OCI-LY1 (cell line): ENCODE data around the gene NFIA.

Experiments used
- H2AFZ ChIP-seq: fragments of 200-600 bp; sonication (generic), shearing (Covaris generic); 2 replicates; pipeline ENCODE4 v1.6.0; 2014; ENCODE audit warnings: antibody characterized with exemption, mild to moderate bottlenecking, low read length
- H3F3A ChIP-seq: fragments of 200-600 bp; sonication (generic), shearing (Covaris generic); 2 replicates; pipeline ENCODE4 v1.6.0; 2014; ENCODE audit warnings: mild to moderate bottlenecking, antibody characterized with exemption, low read length, moderate library complexity; ENCODE audit not compliant: insufficient read depth
- H3K27ac ChIP-seq: fragments of 200-600 bp; sonication (generic); 2 replicates; pipeline ENCODE4 v1.5.1; 2014; ENCODE audit warnings: low read length, mixed run types, mild to moderate bottlenecking, low read depth; ENCODE audit not compliant: poor library complexity, severe bottlenecking
- H3K27me3 ChIP-seq: fragments of 200-600 bp; sonication (generic); 2 replicates; pipeline ENCODE4 v1.6.0; 2014; ENCODE audit warnings: antibody characterized with exemption, mild to moderate bottlenecking, low read length, moderate library complexity; ENCODE audit not compliant: insufficient read depth
- H3K36me3 ChIP-seq: fragments of 200-600 bp; sonication (generic); 2 replicates; pipeline ENCODE4 v1.6.1; 2014; ENCODE audit warnings: mild to moderate bottlenecking, antibody characterized with exemption, low read length, moderate library complexity, mixed read lengths; ENCODE audit not compliant: insufficient read depth
- H3K4me1 ChIP-seq: fragments of 200-600 bp; sonication (generic); 2 replicates; pipeline ENCODE4 v1.5.1; 2014; ENCODE audit warnings: mild to moderate bottlenecking, low read length, moderate library complexity; ENCODE audit not compliant: insufficient read depth, severe bottlenecking
- H3K4me2 ChIP-seq: fragments of 200-600 bp; sonication (generic), shearing (Covaris generic); 2 replicates; pipeline ENCODE4 v1.6.1; 2014; ENCODE audit warnings: low read length
- H3K4me3 ChIP-seq: fragments of 200-600 bp; sonication (generic); 2 replicates; pipeline ENCODE4 v1.5.1; 2014; ENCODE audit warnings: low read length, low read depth, mild to moderate bottlenecking, mixed read lengths; ENCODE audit not compliant: poor library complexity, severe bottlenecking
- H3K79me2 ChIP-seq: fragments of 200-600 bp; shearing (Covaris generic); 2 replicates; pipeline ENCODE4 v1.6.1; 2016; ENCODE audit warnings: mixed run types, low read length, mixed read lengths; ENCODE audit not compliant: insufficient read depth
- H3K9ac ChIP-seq: fragments of 200-600 bp; sonication (generic), shearing (Covaris generic); 2 replicates; pipeline ENCODE4 v1.6.1; 2014; ENCODE audit warnings: mild to moderate bottlenecking, low read length, mixed read lengths
- H3K9me2 ChIP-seq: fragments of 200-600 bp; sonication (generic), shearing (Covaris generic); 2 replicates; pipeline ENCODE4 v1.6.1; 2014; ENCODE audit warnings: low read depth, mild to moderate bottlenecking, low read length, mixed read lengths
- H3K9me3 ChIP-seq: fragments of 200-600 bp; shearing (Covaris generic); 2 replicates; pipeline ENCODE4 v1.6.1; 2014; ENCODE audit warnings: low read length, mixed read lengths
- H4K20me1 ChIP-seq: fragments of 200-600 bp; sonication (generic), shearing (Covaris generic); 2 replicates; pipeline ENCODE4 v1.6.0; 2016; ENCODE audit warnings: mild to moderate bottlenecking, low read length; ENCODE audit not compliant: insufficient read depth
- CTCF ChIP-seq: fragments of 200-600 bp; sonication (generic), shearing (Covaris generic); IDR thresholded peaks from 2 replicates; pipeline ENCODE4 v1.5.1; 2017; ENCODE audit warnings: mild to moderate bottlenecking, antibody characterized with exemption, low read length, moderate library complexity, mixed read lengths
- EZH2 ChIP-seq: fragments of 200-600 bp; sonication (generic), shearing (Covaris generic); IDR thresholded peaks from 2 replicates; pipeline ENCODE4 v1.8.0; 2017; ENCODE audit warnings: borderline replicate concordance, mixed run types, mild to moderate bottlenecking, antibody characterized with exemption, low read length, moderate library complexity, mixed read lengths

The NFIA gene

GRCh38 chr1:61051719-61052394, 30.5 kb upstream of the NFIA start:
- Histone ChIP-seq H3K9ac (no peak overlapping the region), H3K27ac (no peak overlapping the region), H3K79me2 (no peaks in the 10 kb centered on the region), H3K4me1 (peaks cover 32% of the 10 kb centered on the region), H3K4me2 (no peak overlapping the region), H3K9me2 (no peaks in the 10 kb centered on the region), H3K36me3 (no peaks in the 10 kb centered on the region), H2AFZ (no peak overlapping the region), H3F3A (no peaks in the 10 kb centered on the region), H3K4me3 (no peak overlapping the region), H3K27me3 (no peaks in the 10 kb centered on the region), H3K9me3 (no peaks in the 10 kb centered on the region), H4K20me1 (no peaks in the 10 kb centered on the region)
- no peak for TF ChIP-seq CTCF
- no peak for TF ChIP-seq EZH2

GRCh38 chr1:61052395-61053225, 29.8 kb upstream of the NFIA start:
- TF ChIP-seq CTCF (no peak), EZH2 (no peak)
- no peak overlapping the region for H3K4me3 ChIP-seq
- H3K9me3 ChIP-seq = no peaks in the 10 kb centered on the region
- no peaks in the 10 kb centered on the region for H3F3A ChIP-seq
- H3K4me1 ChIP-seq = peaks cover 40% of the 10 kb centered on the region
- no peak overlapping the region for H2AFZ ChIP-seq
- no peaks in the 10 kb centered on the region for H3K9me2 ChIP-seq
- H3K79me2 ChIP-seq = no peaks in the 10 kb centered on the region
- H3K27ac ChIP-seq = no peak overlapping the region
- H3K27me3 ChIP-seq = no peaks in the 10 kb centered on the region
- H4K20me1 ChIP-seq = no peaks in the 10 kb centered on the region
- H3K36me3 ChIP-seq = no peaks in the 10 kb centered on the region
- no peak overlapping the region for H3K9ac ChIP-seq
- peak overlapping the region; percentile 50; the same call in 1 of the 2 replicates for H3K4me2 ChIP-seq

- peaks cover 46% of the 10 kb centered on the region for H3K4me1 ChIP-seq
- no peaks in the 10 kb centered on the region for H3K9me2 ChIP-seq
- H3K27me3 ChIP-seq = no peaks in the 10 kb centered on the region
- TF ChIP-seq EZH2 (no peak), CTCF (no peak)
- H4K20me1 ChIP-seq = no peaks in the 10 kb centered on the region
- H3K36me3 ChIP-seq = no peaks in the 10 kb centered on the region
- peak overlapping the region; percentile 50; the same call in 1 of the 2 replicates for H3K4me2 ChIP-seq
- H3K9ac ChIP-seq = no peak overlapping the region
- no peaks in the 10 kb centered on the region for H3F3A ChIP-seq
- H3K4me3 ChIP-seq = peak overlapping the region; percentile 46
- no peaks in the 10 kb centered on the region for H3K79me2 ChIP-seq
- H2AFZ ChIP-seq = no peak overlapping the region
- H3K27ac ChIP-seq = no peak overlapping the region
- H3K9me3 ChIP-seq = no peaks in the 10 kb centered on the region
Observed at GRCh38 chr1:61053226-61053711, 29.1 kb upstream of the NFIA start.
